Tibial artery (tissue), 4 donors: ENCODE data around the gene TGFA.

Experiments used
- DNase-seq, 2 donors: peaks; one replicate each; pipeline ENCODE4 v3.0.0-alpha.2; 2019
- H3K27ac ChIP-seq, 2 donors: fragments of 200-600 bp; sonication (generic) in 1 of 2; 1 replicate in 1 of 2; 2 replicates in 1 of 2; pipeline ENCODE4 v1.5.1; 2018 to 2019; ENCODE audit warnings: mild to moderate bottlenecking in 1 of 2
- H3K27me3 ChIP-seq, 2 donors: fragments of 200-600 bp; sonication (generic) in 1 of 2; one replicate each; pipeline versions ENCODE4 v1.5.1 to v1.6.0; 2016 to 2019
- H3K36me3 ChIP-seq, 3 donors: fragments of 200-600 bp; sonication (generic) in 2 of 3; one replicate each; pipeline ENCODE4 v1.5.1; 2016 to 2019; ENCODE audit warnings: mild to moderate bottlenecking in 2 of 3
- H3K4me1 ChIP-seq, 4 donors: fragments of 200-600 bp; sonication (generic) in 2 of 4; 1 replicate in 3 of 4; 2 replicates in 1 of 4; pipeline ENCODE4 v1.5.1; 2016 to 2019
- H3K4me3 ChIP-seq, 2 donors: fragments of 200-600 bp; sonication (generic) in 1 of 2; 1 replicate in 1 of 2; 2 replicates in 1 of 2; pipeline ENCODE4 v1.5.1; 2018 to 2019; ENCODE audit warnings: mild to moderate bottlenecking in 2 of 2
- H3K9me3 ChIP-seq, 3 donors: fragments of 200-600 bp; sonication (generic) in 1 of 3; one replicate each; pipeline ENCODE4 v1.5.1; 2016 to 2019
- intact Hi-C: fragments of 100-400 bp; cut with DNase I; formaldehyde crosslinking; loops from one replicate; pipeline ENCODE4 v1.15.0; 2023; ENCODE audit warnings: low total_unique reads
- TF ChIP-seq, protein P1 (sequence below), 2 experiments: fragments of 200-600 bp in 1 of 2; fragments of 450-650 bp in 1 of 2; IDR thresholded peaks; one replicate each; pipeline ENCODE4 v1.5.1; 2017 to 2019; ENCODE audit warnings: antibody characterized with exemption in 2 of 2, mild to moderate bottlenecking in 1 of 2, moderate library complexity in 1 of 2

Gene TGFA

GRCh38 chr2:70474256-70474848, 79.3 kb downstream of the TGFA start:
- Histone ChIP-seq H3K36me3 (no peaks in the 10 kb centered on the region), H3K9me3 (no peaks in the 10 kb centered on the region), H3K4me1 (no peaks in the 10 kb centered on the region), H3K27ac (no peak overlapping the region), H3K27me3 (no peaks in the 10 kb centered on the region), H3K4me3 (no peak overlapping the region)
- no peak for DNase-seq
- intact Hi-C loops, result no loop called here
- TF ChIP-seq, protein P1, sequence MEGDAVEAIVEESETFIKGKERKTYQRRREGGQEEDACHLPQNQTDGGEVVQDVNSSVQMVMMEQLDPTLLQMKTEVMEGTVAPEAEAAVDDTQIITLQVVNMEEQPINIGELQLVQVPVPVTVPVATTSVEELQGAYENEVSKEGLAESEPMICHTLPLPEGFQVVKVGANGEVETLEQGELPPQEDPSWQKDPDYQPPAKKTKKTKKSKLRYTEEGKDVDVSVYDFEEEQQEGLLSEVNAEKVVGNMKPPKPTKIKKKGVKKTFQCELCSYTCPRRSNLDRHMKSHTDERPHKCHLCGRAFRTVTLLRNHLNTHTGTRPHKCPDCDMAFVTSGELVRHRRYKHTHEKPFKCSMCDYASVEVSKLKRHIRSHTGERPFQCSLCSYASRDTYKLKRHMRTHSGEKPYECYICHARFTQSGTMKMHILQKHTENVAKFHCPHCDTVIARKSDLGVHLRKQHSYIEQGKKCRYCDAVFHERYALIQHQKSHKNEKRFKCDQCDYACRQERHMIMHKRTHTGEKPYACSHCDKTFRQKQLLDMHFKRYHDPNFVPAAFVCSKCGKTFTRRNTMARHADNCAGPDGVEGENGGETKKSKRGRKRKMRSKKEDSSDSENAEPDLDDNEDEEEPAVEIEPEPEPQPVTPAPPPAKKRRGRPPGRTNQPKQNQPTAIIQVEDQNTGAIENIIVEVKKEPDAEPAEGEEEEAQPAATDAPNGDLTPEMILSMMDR (IDR thresholded peaks at IDR 0.05), result no peak

DNA sequence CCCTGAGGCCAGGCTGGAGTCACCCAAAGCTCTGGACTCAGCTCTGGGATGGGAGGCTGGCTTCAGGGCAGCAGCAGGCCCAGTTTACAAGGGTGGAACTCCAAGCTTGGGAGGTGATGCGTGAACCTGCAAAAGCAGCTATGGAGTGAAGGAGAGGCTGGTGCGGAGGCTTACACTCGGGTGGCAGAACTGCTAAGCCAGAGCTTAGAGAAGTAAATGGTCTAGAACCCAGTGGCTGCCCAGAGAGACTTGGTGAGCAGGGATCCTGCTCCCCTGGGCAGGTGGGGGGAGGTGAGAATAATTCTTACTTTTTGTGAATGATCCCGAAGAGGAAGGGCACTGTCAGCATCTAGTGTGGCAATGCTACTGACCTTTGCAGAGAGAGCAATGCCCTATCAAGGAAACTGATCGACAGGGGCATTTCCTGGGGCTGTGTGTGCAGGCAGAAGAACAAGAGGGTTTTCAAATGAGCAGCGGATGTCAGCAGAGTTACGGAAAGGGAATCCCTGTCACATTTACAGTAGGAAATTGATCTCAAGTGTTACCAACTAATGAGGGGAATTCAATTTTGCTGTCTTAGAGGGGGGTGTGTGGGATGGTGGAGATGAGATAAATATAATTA, 80.4 kb downstream of the TGFA start:
- no peak overlapping the region for H3K27ac ChIP-seq
- H3K27me3 ChIP-seq, result no peaks in the 10 kb centered on the region
- H3K36me3 ChIP-seq, result no peaks in the 10 kb centered on the region
- no peak for DNase-seq
- intact Hi-C loops, result no loop called here
- H3K4me3 ChIP-seq, result no peak overlapping the region
- no peaks in the 10 kb centered on the region for H3K9me3 ChIP-seq
- TF ChIP-seq, protein P1 (IDR thresholded peaks at IDR 0.05), result no peak
- H3K4me1 ChIP-seq, result no peaks in the 10 kb centered on the region

DNA sequence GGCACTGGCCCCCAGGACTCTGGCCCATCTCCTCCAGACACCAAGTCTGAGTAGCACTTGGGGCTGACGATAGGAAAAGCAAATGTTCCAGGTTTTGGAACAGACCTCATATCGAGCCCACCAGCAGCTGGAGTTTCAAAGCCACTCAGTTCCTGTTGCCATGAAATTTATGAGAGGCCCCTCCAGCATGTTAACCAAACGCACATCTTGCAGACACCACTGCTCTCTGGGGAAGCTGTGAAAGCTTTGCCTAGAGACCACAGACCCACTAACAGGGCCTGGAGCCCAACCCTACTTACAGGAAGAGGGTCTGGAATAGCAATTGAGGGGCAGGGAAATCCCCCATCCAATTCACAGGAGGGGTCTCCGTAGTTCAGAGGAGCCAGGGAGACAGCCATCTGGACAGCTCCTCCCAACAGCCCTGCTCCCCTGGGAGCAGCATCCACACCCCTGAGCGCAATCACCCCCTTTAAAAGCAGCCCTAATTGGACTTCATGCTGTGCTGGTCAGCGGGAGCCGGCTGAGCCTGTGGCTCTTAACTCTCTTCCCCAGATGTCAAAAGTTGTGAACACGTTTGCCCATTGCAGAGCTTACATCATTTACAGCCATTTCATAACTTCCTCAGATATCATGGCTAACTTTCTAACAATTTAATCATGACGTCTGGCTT, 81.3 kb downstream of the TGFA start:
- no peaks in the 10 kb centered on the region for H3K27me3 ChIP-seq
- DNase-seq, result no peak
- H3K4me1 ChIP-seq, result no peaks in the 10 kb centered on the region
- H3K4me3 ChIP-seq, result no peak overlapping the region
- H3K9me3 ChIP-seq, result no peaks in the 10 kb centered on the region
- H3K36me3 ChIP-seq, result no peaks in the 10 kb centered on the region
- H3K27ac ChIP-seq, result no peak overlapping the region
- TF ChIP-seq, protein P1 (IDR thresholded peaks at IDR 0.05), result no peak
- intact Hi-C loops, result no loop called here

- DNase-seq, result peak in 1 of 2 donors; percentile 22
- Histone ChIP-seq H3K9me3 (no peaks in the 10 kb centered on the region), H3K4me3 (no peak overlapping the region), H3K27me3 (no peaks in the 10 kb centered on the region), H3K36me3 (no peaks in the 10 kb centered on the region), H3K27ac (no peak overlapping the region), H3K4me1 (no peaks in the 10 kb centered on the region)
- TF ChIP-seq, protein P1 (IDR thresholded peaks at IDR 0.05), result no peak
- intact Hi-C loops, result no loop called here
Measured at GRCh38 chr2:70471129-70471528, 82.5 kb downstream of the TGFA start.

DNA sequence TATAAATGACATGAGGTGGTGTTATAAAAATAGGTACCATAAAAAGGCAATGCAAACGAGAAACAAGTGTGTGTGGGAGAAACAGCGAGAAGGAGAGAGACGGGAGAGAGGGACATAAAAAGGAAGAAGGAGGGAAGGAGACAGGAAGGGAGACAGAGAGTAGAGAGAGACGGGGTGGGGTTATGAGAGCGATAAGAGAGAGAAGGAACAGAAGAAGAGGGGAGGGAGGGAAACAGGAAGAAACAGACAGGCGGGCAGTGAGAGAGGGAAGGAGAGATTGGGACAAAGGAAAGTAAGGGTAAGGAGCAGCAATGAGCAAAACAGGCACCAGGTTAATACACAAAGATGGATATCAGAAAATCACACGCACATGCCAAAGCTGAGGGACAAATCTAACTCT, 83.7 kb downstream of the TGFA start:
- no peak overlapping the region for H3K4me3 ChIP-seq
- no peaks in the 10 kb centered on the region for H3K36me3 ChIP-seq
- no peaks in the 10 kb centered on the region for H3K27me3 ChIP-seq
- H3K9me3 ChIP-seq, result no peaks in the 10 kb centered on the region
- TF ChIP-seq, protein P1 (IDR thresholded peaks at IDR 0.05), result no peak
- DNase-seq, result no peak
- intact Hi-C loops, result no loop called here
- no peaks in the 10 kb centered on the region for H3K4me1 ChIP-seq
- H3K27ac ChIP-seq, result no peak overlapping the region
